Peyer's patch (tissue), 4 donors: ENCODE data around the gene COL23A1. TPM values are rescaled to one million over a fixed set of nuclear protein-coding genes. Genes with fewer than 3 reads are reported as not detected.
A peak's percentile ranks its signal among the peaks of the same experiment; 100 is the strongest.

Source experiments
- DNase-seq, 3 donors: peaks; one replicate each; pipeline ENCODE4 v3.0.0-alpha.2; 2017 to 2019
- H3K27ac ChIP-seq, 4 donors: fragments of 200-600 bp; sonication (generic); one replicate each; pipeline ENCODE4 v1.5.1; 2016 to 2019
- H3K27me3 ChIP-seq, 2 donors: fragments of 200-600 bp; sonication (generic); one replicate each; pipeline ENCODE4 v1.5.1; 2019
- H3K36me3 ChIP-seq, 3 donors: fragments of 200-600 bp; sonication (generic); one replicate each; pipeline ENCODE4 v1.5.1; 2016 to 2019
- H3K4me1 ChIP-seq, 4 donors: fragments of 200-600 bp; sonication (generic); one replicate each; pipeline ENCODE4 v1.5.1; 2016 to 2019
- H3K4me3 ChIP-seq, 4 donors: fragments of 200-600 bp; sonication (generic); 1 replicate in 3 of 4; 2 replicates in 1 of 4; pipeline ENCODE4 v1.5.1; 2016 to 2019; ENCODE audit warnings: mild to moderate bottlenecking in 1 of 4
- H3K9me3 ChIP-seq, 4 donors: fragments of 200-600 bp; sonication (generic); one replicate each; pipeline ENCODE4 v1.5.1; 2016 to 2019; ENCODE audit warnings: mild to moderate bottlenecking in 1 of 4
- POLR2A ChIP-seq, 2 donors: fragments of 450-650 bp; IDR thresholded peaks; one replicate each; pipeline ENCODE4 v1.5.1; 2017; ENCODE audit warnings: antibody characterized with exemption in 2 of 2, mild to moderate bottlenecking in 2 of 2, moderate library complexity in 2 of 2
- total RNA-seq, 4 donors: library from RNA; depleted of rRNA; stranded (reverse); fragments of >200 nt; gene quantifications; one replicate each; pipeline ENCODE4 v1.1.0, GENCODE V29; 2016
- TF ChIP-seq, protein P1 (sequence below), 6 experiments: fragments of 450-650 bp in 4 of 6; fragments of 200-600 bp in 2 of 6; sonication (generic) in 1 of 6; IDR thresholded peaks; one replicate each; pipeline ENCODE4 v1.5.1; 2017 to 2019; ENCODE audit warnings: antibody characterized with exemption in 6 of 6, mild to moderate bottlenecking in 3 of 6, moderate library complexity in 1 of 6

COL23A1 gene
- total RNA-seq, 4 donors from 2014 or later, result 0.57 to 5.8 (median 1.2) TPM; not detected in 1

- Histone ChIP-seq H3K27me3 (no peaks in the 10 kb centered on the region), H3K4me3 (no peak overlapping the region), H3K27ac (peak overlapping the region in 2 of 4 donors; percentile 53 to 72), H3K36me3 (no peaks in the 10 kb centered on the region), H3K9me3 (no peaks in the 10 kb centered on the region), H3K4me1 (peaks cover 0 to 17% (median 0%) of the 10 kb centered on the region in 4 donors)
- TF ChIP-seq, protein P1, sequence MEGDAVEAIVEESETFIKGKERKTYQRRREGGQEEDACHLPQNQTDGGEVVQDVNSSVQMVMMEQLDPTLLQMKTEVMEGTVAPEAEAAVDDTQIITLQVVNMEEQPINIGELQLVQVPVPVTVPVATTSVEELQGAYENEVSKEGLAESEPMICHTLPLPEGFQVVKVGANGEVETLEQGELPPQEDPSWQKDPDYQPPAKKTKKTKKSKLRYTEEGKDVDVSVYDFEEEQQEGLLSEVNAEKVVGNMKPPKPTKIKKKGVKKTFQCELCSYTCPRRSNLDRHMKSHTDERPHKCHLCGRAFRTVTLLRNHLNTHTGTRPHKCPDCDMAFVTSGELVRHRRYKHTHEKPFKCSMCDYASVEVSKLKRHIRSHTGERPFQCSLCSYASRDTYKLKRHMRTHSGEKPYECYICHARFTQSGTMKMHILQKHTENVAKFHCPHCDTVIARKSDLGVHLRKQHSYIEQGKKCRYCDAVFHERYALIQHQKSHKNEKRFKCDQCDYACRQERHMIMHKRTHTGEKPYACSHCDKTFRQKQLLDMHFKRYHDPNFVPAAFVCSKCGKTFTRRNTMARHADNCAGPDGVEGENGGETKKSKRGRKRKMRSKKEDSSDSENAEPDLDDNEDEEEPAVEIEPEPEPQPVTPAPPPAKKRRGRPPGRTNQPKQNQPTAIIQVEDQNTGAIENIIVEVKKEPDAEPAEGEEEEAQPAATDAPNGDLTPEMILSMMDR (IDR thresholded peaks at IDR 0.05), result no peak
- TF ChIP-seq POLR2A (IDR thresholded peaks at IDR 0.05), result no peak
- DNase-seq, result peak in 1 of 3 donors; percentile 41
Measured at GRCh38 chr5:178468196-178468685, 122.0 kb downstream of the COL23A1 start.

DNA sequence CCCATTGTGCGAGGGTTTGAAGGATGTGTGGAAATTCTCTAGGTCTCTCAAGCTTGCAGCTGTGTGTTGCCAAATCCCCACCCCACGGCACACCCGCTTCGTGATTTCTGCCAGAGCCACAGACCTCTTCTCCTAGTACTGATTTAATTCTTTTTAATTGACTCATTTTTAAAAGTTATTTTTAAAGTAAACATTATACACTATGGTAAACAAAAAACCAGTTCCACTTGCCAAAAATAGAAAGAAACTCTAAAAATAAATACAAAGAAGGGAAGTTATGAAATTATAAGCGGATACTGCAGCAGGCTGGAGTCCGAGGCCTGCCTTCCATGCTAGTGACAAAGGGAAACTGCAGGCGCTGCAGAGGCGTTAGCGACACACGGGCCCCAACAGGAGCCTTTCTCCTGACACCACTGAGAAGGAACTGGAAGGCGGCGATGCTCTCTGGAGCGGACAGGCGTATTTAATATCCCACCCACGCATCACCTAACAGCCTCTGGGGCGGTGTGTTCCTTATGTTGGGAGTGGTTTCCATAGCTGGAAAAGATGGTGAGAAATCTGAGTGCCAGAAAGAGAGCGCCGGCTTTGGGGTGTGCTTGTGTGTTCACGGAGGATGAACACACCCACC lies 122.5 kb downstream of the COL23A1 start:
- Histone ChIP-seq H3K27ac (peak overlapping the region in 2 of 4 donors; percentile 72 to 73), H3K4me1 (peaks cover 0 to 17% (median 0%) of the 10 kb centered on the region in 4 donors), H3K4me3 (no peak overlapping the region), H3K27me3 (no peaks in the 10 kb centered on the region), H3K9me3 (no peaks in the 10 kb centered on the region), H3K36me3 (no peaks in the 10 kb centered on the region)
- peak in 1 of 3 donors; percentile 69 for DNase-seq
- TF ChIP-seq, protein P1 (IDR thresholded peaks at IDR 0.05), result no peak
- TF ChIP-seq POLR2A (IDR thresholded peaks at IDR 0.05), result no peak

DNA sequence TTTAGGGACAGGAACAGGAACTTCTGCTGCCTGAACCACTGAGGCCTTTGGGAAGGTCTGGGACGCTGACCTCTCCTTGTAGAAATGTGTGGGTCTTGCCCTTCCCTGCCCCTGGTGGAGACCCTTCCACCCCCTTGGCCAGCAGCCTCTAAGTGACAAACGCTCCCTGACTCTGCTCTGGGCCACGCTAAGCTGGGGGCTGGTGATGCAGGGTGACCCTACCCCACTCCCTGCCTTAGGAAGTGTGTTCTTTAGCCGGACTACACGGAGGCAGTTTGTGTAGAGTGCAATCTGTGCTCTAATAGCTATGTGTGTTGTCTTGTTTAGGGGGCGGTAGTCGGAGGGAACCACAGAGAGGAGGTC lies 123.0 kb downstream of the COL23A1 start:
- H3K4me3 ChIP-seq, result no peak overlapping the region
- no peaks in the 10 kb centered on the region for H3K36me3 ChIP-seq
- peaks cover 0 to 17% (median 0%) of the 10 kb centered on the region in 4 donors for H3K4me1 ChIP-seq
- H3K27ac ChIP-seq, result peak overlapping the region in 2 of 4 donors; percentile 72 to 73
- TF ChIP-seq POLR2A (IDR thresholded peaks at IDR 0.05), result no peak
- TF ChIP-seq, protein P1 (IDR thresholded peaks at IDR 0.05), result no peak
- no peaks in the 10 kb centered on the region for H3K9me3 ChIP-seq
- no peak for DNase-seq
- H3K27me3 ChIP-seq, result no peaks in the 10 kb centered on the region

GRCh38 chr5:178466342-178466741 lies 123.9 kb downstream of the COL23A1 start:
- no peak overlapping the region for H3K27ac ChIP-seq
- TF ChIP-seq, protein P1 (IDR thresholded peaks at IDR 0.05), result no peak
- H3K36me3 ChIP-seq, result no peaks in the 10 kb centered on the region

DNA sequence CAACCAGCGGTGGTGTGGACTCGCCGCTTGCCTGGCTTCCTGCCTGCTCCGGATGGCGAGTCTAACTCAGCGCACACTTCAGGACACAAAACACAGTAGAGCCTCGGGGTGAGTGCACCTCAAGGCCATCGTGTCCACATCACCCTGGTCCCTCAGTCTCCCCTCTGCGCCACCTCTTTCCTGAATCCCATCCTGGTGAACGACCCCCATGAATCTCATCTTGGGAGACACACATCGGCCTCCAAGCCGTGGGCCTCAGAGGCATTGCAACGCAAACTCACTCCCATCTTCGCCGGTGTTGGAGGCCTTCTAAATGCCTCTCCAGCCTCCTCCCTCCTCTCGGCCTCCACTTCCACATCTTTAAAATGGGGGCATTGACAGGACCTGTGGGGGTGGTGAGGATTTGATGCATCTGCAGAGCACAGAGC lies 124.3 kb downstream of the COL23A1 start:
- DNase-seq, result peak in 2 of 3 donors; percentile 12 to 34
- no peaks in the 10 kb centered on the region for H3K9me3 ChIP-seq
- H3K36me3 ChIP-seq, result no peaks in the 10 kb centered on the region
- no peak overlapping the region for H3K27ac ChIP-seq
- H3K4me3 ChIP-seq, result no peak overlapping the region
- no peaks in the 10 kb centered on the region for H3K27me3 ChIP-seq
- TF ChIP-seq POLR2A (IDR thresholded peaks at IDR 0.05), result no peak
- peaks cover 0 to 19% (median 0%) of the 10 kb centered on the region in 4 donors for H3K4me1 ChIP-seq

More at GRCh38 chr5:178466342-178466741, 123.9 kb downstream of the COL23A1 start:
- DNase-seq, result peak in 1 of 3 donors; percentile 17
- H3K27me3 ChIP-seq, result no peaks in the 10 kb centered on the region
- H3K9me3 ChIP-seq, result no peaks in the 10 kb centered on the region
- no peak overlapping the region for H3K4me3 ChIP-seq
- peaks cover 0 to 17% (median 0%) of the 10 kb centered on the region in 4 donors for H3K4me1 ChIP-seq

DNA sequence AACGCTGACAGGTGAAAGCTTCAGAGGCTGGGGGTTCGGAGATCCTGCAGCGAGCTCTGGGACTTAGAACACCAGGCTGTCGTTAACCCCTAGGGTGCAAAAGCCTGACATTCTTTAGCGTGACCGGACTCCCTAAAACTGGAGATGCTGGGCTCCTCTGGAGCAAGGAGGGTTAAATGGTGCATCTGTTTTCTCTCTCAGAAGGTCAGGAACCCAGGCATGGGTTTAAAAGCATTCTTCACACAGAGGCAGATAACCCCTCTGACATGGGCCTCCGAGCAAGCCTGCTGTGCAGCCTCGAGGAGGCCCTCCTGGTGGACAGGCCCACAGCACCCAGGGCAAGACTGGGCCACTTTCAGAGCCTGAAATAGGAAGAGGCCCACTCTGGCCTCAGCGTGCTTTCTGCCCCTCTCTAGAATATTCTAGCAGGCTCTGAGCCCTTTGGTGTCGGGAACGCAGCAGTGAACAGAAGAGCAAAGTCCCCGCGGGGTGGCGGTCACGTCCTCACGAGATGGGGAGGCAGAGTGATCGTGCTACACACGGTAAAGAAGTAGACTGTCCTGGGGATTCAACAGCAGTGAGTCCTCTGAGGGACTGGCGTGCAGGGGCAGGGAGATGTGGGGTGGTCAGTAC lies 124.8 kb downstream of the COL23A1 start:
- no peaks in the 10 kb centered on the region for H3K36me3 ChIP-seq
- H3K4me3 ChIP-seq, result no peak overlapping the region
- no peaks in the 10 kb centered on the region for H3K9me3 ChIP-seq
- no peak for TF ChIP-seq POLR2A (IDR thresholded peaks at IDR 0.05)
- TF ChIP-seq, protein P1 (IDR thresholded peaks at IDR 0.05), result no peak
- H3K27me3 ChIP-seq, result no peaks in the 10 kb centered on the region
- DNase-seq, result peak in 2 of 3 donors; percentile 9 to 35
- H3K27ac ChIP-seq, result no peak overlapping the region
- peaks cover 0 to 23% (median 0%) of the 10 kb centered on the region in 4 donors for H3K4me1 ChIP-seq
